Peyer's patch (tissue), 4 donors: ENCODE data around the gene CYP2U1.

Source experiments
- POLR2A ChIP-seq, 2 donors: fragments of 450-650 bp; IDR thresholded peaks; one replicate each; pipeline ENCODE4 v1.5.1; 2017; ENCODE audit warnings: antibody characterized with exemption in 2 of 2, mild to moderate bottlenecking in 2 of 2, moderate library complexity in 2 of 2
- TF ChIP-seq, protein P1 (sequence below), 6 experiments: fragments of 450-650 bp in 4 of 6; fragments of 200-600 bp in 2 of 6; sonication (generic) in 1 of 6; IDR thresholded peaks; one replicate each; pipeline ENCODE4 v1.5.1; 2017 to 2019; ENCODE audit warnings: antibody characterized with exemption in 6 of 6, mild to moderate bottlenecking in 3 of 6, moderate library complexity in 1 of 6

GRCh38 chr4:107888237-107888636 is 43.1 kb upstream of the CYP2U1 start:
- TF ChIP-seq, protein P1, sequence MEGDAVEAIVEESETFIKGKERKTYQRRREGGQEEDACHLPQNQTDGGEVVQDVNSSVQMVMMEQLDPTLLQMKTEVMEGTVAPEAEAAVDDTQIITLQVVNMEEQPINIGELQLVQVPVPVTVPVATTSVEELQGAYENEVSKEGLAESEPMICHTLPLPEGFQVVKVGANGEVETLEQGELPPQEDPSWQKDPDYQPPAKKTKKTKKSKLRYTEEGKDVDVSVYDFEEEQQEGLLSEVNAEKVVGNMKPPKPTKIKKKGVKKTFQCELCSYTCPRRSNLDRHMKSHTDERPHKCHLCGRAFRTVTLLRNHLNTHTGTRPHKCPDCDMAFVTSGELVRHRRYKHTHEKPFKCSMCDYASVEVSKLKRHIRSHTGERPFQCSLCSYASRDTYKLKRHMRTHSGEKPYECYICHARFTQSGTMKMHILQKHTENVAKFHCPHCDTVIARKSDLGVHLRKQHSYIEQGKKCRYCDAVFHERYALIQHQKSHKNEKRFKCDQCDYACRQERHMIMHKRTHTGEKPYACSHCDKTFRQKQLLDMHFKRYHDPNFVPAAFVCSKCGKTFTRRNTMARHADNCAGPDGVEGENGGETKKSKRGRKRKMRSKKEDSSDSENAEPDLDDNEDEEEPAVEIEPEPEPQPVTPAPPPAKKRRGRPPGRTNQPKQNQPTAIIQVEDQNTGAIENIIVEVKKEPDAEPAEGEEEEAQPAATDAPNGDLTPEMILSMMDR (IDR thresholded peaks at IDR 0.05), result no peak
- TF ChIP-seq POLR2A (IDR thresholded peaks at IDR 0.05), result no peak
